SU-DHL-6 (cell line): ENCODE data around the gene APOL3.

Experiments
- CTCF ChIP-seq: fragments of 200-600 bp; sonication (generic); IDR thresholded peaks from one replicate; pipeline ENCODE4 v1.5.1; 2017; ENCODE audit warnings: antibody characterized with exemption, mild to moderate bottlenecking, low read length, moderate library complexity; ENCODE audit not compliant: insufficient read depth, poor library complexity, severe bottlenecking
- EZH2phosphoT487 ChIP-seq: fragments of 200-600 bp; sonication (generic), shearing (Covaris generic); conservative IDR thresholded peaks from 2 replicates; pipeline ENCODE4 v1.6.1; 2018; ENCODE audit warnings: mild to moderate bottlenecking, antibody characterized with exemption, low read length, moderate library complexity, mixed read lengths

- TF ChIP-seq CTCF (no peak), EZH2phosphoT487 (no peak)
Observed at GRCh38 chr22:36124666-36125065, 35.9 kb downstream of the APOL3 start.
